Ishikawa (cell line): Measurements from ENCODE around the gene ZNF292.

Experiments used
- CEBPB ChIP-seq: IDR thresholded peaks from 2 replicates; pipeline ENCODE4 v1.6.1; 2012
- CREB1 ChIP-seq: IDR thresholded peaks from 2 replicates; pipeline ENCODE4 v1.6.1; 2012; ENCODE audit warnings: low read depth
- EGR1 ChIP-seq: IDR thresholded peaks from 2 replicates; pipeline ENCODE4 v1.6.1; 2012
- EP300 ChIP-seq: IDR thresholded peaks from 2 replicates; pipeline ENCODE4 v1.6.1; 2012; ENCODE audit warnings: borderline replicate concordance
- FOXM1 ChIP-seq: IDR thresholded peaks from 2 replicates; pipeline ENCODE4 v1.6.1; 2012; ENCODE audit warnings: low read depth, borderline replicate concordance
- MAX ChIP-seq: IDR thresholded peaks from 2 replicates; pipeline ENCODE4 v1.6.1; 2012
- NFIC ChIP-seq: IDR thresholded peaks from 2 replicates; pipeline ENCODE4 v1.6.1; 2012
- RAD21 ChIP-seq: IDR thresholded peaks from 2 replicates; pipeline ENCODE4 v1.6.1; 2012; ENCODE audit warnings: low read depth
- REST ChIP-seq: IDR thresholded peaks from 2 replicates; pipeline ENCODE4 v1.6.1; 2012; ENCODE audit warnings: low read depth, mild to moderate bottlenecking
- TAF1 ChIP-seq: IDR thresholded peaks from 2 replicates; pipeline ENCODE4 v1.6.1; 2012; ENCODE audit warnings: low read depth, mild to moderate bottlenecking
- TCF12 ChIP-seq: IDR thresholded peaks from 2 replicates; pipeline ENCODE4 v1.6.1; 2012; ENCODE audit warnings: low read depth
- TEAD4 ChIP-seq: IDR thresholded peaks from 2 replicates; pipeline ENCODE4 v1.6.1; 2012
- USF1 ChIP-seq: IDR thresholded peaks from 2 replicates; pipeline ENCODE4 v1.6.1; 2012
- YY1 ChIP-seq: IDR thresholded peaks from 2 replicates; pipeline ENCODE4 v1.6.1; 2012; ENCODE audit warnings: low read depth
- ZBTB7A ChIP-seq: IDR thresholded peaks from 2 replicates; pipeline ENCODE4 v1.6.1; 2012; ENCODE audit warnings: low read depth

The ZNF292 gene

GRCh38 chr6:87250019-87250418 is 94.7 kb downstream of the ZNF292 start:
- TF ChIP-seq NFIC (no peak), CREB1 (no peak), RAD21 (no peak), TEAD4 (no peak), REST (no peak), TCF12 (no peak), EP300 (no peak), CEBPB (no peak), ZBTB7A (no peak), EGR1 (no peak), TAF1 (no peak), FOXM1 (no peak), YY1 (no peak), MAX (no peak), USF1 (no peak)

GRCh38 chr6:87251225-87251624 is 95.9 kb downstream of the ZNF292 start:
- TF ChIP-seq CEBPB (no peak), MAX (no peak), CREB1 (no peak), EP300 (no peak), ZBTB7A (no peak), YY1 (no peak)

- TF ChIP-seq CEBPB (no peak), ZBTB7A (no peak), USF1 (no peak), REST (no peak), NFIC (no peak), FOXM1 (no peak), CREB1 (no peak), TCF12 (no peak), MAX (no peak), YY1 (no peak), TEAD4 (no peak), EP300 (no peak), EGR1 (no peak), TAF1 (no peak)
Measured at GRCh38 chr6:87251725-87252124, 96.4 kb downstream of the ZNF292 start.

GRCh38 chr6:87257046-87257445 is 101.7 kb downstream of the ZNF292 start:
- no peak for TF ChIP-seq RAD21
- TF ChIP-seq REST: no peak
- no peak for TF ChIP-seq TCF12
- no peak for TF ChIP-seq TEAD4
- TF ChIP-seq CEBPB: no peak
- TF ChIP-seq CREB1: no peak
- no peak for TF ChIP-seq YY1
- TF ChIP-seq EP300: no peak
- no peak for TF ChIP-seq EGR1
- TF ChIP-seq TAF1: no peak
- TF ChIP-seq MAX: no peak
- TF ChIP-seq ZBTB7A: no peak
- TF ChIP-seq FOXM1: no peak
- no peak for TF ChIP-seq NFIC
- TF ChIP-seq USF1: no peak
